ENCODE data around the gene OR52N2.

Gene OR52N2

DNA sequence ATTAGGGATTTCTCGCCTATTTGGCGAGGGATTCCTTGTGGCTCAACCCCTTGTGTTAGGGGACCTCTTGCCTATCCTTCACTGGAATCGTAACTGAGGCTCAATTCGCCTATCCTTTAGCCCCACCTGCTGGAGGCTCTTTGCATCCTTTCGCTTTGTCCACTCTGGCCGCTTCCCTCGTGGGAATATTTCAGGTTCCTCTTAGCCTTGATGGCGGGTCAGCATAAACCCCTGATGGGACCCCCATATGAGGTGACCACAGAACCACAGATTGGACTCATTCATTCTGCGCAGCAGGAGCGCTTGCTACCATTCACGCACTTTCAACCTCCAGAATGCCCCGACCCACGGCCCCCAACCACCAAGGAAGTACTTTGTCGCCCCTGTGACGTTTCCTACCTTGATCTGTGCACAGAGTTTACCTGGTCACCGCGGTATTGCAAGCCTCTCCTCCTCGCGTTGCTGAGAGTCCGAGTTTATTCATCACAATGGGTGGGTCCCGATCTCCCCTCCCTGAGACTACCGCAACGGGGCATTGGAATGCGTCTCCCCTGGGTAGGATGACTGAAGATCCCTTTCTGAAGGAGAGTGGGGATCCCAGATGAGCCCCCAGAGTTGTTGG is at the start of gene OR52N2:
TSS of gene OR52N2 (plus strand) at position 425 of the 622 bp plus-strand sequence. CDS start 11,412 bp downstream, outside the sequence.
- DNase-seq (ENCODE audit: low spot score), result peak; percentile 74

GRCh38 chr11:5767056-5767455 is 41.7 kb upstream of the OR52N2 start:
- DNase-seq (ENCODE audit: low spot score), result no peak

- no peak for DNase-seq (ENCODE audit: low spot score)
Measured at GRCh38 chr11:5783255-5783654, 25.5 kb upstream of the OR52N2 start, which contains the start of gene OR52N5. Gene OR52N5, minus strand, starts transcription at chr11:5783355. Its CDS starts 4,721 bp downstream, at chr11:5778634.

DNA sequence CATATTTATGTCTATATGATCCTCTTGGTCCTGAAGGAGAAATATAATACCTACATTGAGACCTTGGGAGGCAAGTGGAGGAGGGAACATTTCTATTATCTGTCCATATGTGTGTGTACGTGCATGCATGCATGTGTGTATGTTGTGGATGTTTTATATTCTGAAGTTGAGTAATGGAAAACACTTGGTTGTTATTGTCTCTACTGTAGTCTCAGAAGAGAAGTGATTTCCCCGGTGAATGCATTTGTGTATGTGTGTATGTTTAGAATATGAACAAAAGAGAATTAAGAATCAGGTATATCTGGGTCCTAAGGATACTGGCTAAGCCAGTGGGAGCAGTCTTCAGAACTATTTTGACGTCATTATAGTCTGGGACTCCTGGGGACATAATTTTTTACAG is 17.6 kb upstream of the OR52N2 start, which contains the start of gene OR52N1:
TSS of gene OR52N1 (minus strand) at position 101 of the 400 bp plus-strand sequence. CDS start 2,449 bp downstream, outside the sequence.
- no peak for DNase-seq (ENCODE audit: low spot score)

- no peak for DNase-seq (ENCODE audit: low spot score)
Measured at GRCh38 chr11:5796541-5796940, 12.2 kb upstream of the OR52N2 start.

DNA sequence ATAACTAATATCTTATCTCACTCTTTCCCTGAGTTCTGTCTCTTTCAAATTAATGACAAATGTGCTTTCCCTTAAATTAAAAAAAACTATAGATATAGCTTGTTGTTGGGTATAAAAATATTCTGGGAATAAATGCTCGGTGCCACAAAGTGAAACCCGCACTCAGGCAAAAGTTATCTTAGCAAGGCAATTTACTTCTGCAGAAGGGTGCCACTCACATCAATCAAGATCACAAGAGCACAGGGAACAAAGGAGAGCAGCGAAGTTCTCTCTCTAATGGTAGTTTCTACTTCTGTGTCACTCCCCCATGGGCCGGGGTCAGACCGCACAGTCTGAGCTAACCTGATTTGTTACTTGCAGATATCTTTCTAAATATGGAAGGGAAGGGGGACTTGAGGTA is 4.7 kb upstream of the OR52N2 start:
- DNase-seq (ENCODE audit: low spot score), result no peak

GRCh38 chr11:5807580-5807979 is 1.1 kb upstream of the OR52N2 start:
- DNase-seq (ENCODE audit: low spot score), result no peak

- no peak for DNase-seq (ENCODE audit: low spot score)
Measured at GRCh38 chr11:5809122-5809519, 397 bp downstream of the OR52N2 start.

- DNase-seq (ENCODE audit: low spot score), result no peak
Measured at GRCh38 chr11:5809905-5810795, 1.4 kb downstream of the OR52N2 start.

DNA sequence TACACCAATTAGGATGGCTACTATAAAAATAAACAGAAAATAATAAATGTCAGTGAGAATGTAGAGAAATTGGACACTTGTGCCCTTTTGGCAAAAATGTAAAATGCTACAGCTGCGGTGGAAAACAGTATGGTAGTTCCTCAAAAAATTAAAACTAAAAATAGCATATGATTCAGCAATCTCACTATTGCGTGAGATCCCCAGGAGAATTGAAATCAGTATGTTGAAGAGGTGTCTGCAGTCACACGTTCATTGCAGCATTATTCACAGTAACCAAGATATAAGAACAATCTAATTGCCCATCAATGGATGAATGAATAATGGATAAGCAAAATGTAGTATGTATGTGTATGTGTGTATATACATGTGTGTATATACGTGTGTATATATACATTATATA is 6.8 kb downstream of the OR52N2 start:
- DNase-seq (ENCODE audit: low spot score), result no peak

GRCh38 chr11:5818245-5818886 is 9.6 kb downstream of the OR52N2 start:
- no peak for DNase-seq (ENCODE audit: low spot score)

GRCh38 chr11:5831196-5831829 is 22.6 kb downstream of the OR52N2 start:
- no peak for DNase-seq (ENCODE audit: low spot score)

DNA sequence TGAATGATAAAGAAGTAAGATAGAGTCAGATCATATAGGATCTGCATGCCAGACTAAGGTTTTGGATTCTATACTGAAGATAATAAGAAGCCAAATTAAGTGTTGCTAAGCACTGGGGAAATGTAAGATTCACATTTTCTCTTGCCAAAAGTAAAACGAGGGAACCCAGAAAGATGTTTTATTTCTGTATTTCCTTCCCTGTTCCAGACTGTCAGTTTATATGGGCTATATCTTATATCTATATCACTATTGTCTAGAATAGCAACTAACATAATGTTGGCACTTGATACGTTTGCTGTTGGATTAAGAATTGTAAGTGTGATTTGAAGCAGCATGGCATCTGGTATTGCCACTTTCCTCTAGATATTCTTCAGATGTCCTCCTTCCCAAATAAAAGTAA is 24.7 kb downstream of the OR52N2 start:
- DNase-seq (ENCODE audit: low spot score), result no peak

DNA sequence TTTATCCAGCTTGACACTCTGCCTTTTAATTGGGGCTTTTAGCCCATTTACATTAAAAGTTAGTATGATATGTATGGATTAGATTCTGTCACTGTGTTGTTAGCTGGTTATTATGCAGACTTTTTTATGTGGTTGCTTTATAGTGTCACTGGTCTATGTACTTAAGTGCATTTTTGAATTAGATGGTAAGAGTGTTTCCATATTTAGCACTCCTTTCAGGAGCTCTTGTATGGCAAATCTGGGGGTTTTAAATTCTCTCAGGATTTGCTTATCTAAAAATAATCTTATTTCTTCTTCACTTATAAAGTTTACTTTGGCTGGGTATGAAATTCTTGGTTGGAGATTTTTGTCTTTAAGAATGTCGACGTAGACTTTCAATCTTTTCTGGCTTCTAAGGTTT is 29.0 kb downstream of the OR52N2 start:
- DNase-seq (ENCODE audit: low spot score), result no peak

GRCh38 chr11:5841797-5842196 is 33.1 kb downstream of the OR52N2 start, which contains the start of gene OR52E6:
Gene OR52E6, minus strand, starts transcription at chr11:5841897. Its CDS starts 0 bp downstream, at chr11:5841897.
- no peak for DNase-seq (ENCODE audit: low spot score)

GRCh38 chr11:5846701-5847100 is 38.0 kb downstream of the OR52N2 start:
- no peak for DNase-seq (ENCODE audit: low spot score)

DNA sequence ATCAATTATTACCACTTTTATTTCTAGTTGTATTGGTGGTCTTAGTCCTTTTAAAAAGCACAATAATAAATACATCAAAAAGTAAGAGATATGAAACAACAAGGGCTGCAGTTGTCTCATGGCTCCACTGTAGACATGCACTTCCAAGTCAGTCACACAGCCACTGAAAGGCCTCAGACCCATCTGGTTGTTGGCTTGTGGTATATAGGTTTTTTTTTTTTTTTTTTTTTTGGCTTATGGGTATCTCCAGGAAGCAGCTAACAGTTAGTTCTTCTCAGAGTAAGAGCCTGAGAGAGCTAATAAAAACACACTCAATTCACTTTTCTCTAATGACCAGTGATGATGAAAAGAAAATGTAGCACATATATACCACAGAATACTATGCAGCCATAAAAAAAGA is 39.0 kb downstream of the OR52N2 start:
- no peak for DNase-seq (ENCODE audit: low spot score)

DNA sequence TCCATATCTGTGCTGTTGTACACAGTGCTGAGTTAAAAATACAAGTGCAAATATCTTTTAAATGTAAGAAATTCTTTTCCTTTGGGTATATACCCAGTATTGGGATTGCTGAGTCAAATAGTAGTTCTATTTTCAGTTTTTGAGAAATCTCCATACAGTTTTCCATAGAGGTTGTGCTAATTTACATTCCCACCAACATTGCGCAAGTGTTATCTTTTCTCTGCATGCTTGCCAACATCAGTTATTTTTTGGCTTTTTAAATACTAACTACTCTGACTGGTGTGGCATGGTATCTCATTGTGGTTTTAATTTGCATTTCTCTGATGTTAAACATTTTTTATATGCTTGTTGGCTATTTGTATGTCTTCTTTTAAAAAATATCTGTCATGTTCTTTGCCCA is 42.3 kb downstream of the OR52N2 start:
- DNase-seq (ENCODE audit: low spot score), result no peak

GRCh38 chr11:5857590-5857989 is 48.9 kb downstream of the OR52N2 start, which contains the start of gene OR52E8:
Gene OR52E8, minus strand, starts transcription at chr11:5857690. Its CDS starts 0 bp downstream, at chr11:5857690.
- DNase-seq (ENCODE audit: low spot score), result no peak

DNA sequence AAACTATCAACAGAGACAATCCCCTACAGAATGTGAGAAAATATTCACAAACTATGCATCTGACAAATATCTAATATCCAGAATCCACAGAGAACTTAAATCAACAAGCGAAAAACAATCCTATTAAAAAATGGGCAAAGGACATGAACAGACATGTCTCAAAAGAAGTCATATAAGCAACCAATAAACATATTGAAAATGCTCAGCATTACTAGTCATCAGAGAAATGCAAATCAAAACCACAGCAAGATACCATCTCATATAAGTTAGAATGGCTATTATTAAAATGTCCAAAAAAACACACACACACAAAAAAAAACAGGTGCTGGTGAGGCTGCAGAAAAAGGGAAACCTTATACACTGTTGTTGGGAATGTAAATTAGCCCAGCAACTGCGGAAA is 57.1 kb downstream of the OR52N2 start:
- no peak for DNase-seq (ENCODE audit: low spot score)

All from AG20443 (cell line).